Mesendoderm (in vitro differentiated cells): ENCODE results near the gene MYOCD.

ENCODE experiments used
- DNase-seq: peaks from one replicate; pipeline ENCODE4 v3.0.0; 2013
- H2AK5ac ChIP-seq: 2 replicates; pipeline ENCODE4 v1.6.1; 2013; ENCODE audit warnings: low read length, inconsistent platforms
- H2BK120ac ChIP-seq: 2 replicates; pipeline ENCODE4 v1.6.1; 2013; ENCODE audit warnings: low read depth, mild to moderate bottlenecking, low read length, moderate library complexity, mixed read lengths
- H2BK15ac ChIP-seq: replicated peaks from 2 replicates; pipeline ENCODE4 v1.6.1; 2013; ENCODE audit warnings: low read depth, mild to moderate bottlenecking, moderate library complexity
- H2BK5ac ChIP-seq: 2 replicates; pipeline ENCODE4 v1.6.1; 2013; ENCODE audit warnings: low read length, inconsistent platforms
- H3K18ac ChIP-seq: 2 replicates; pipeline ENCODE4 v1.6.1; 2013; ENCODE audit warnings: mild to moderate bottlenecking, low read length, mixed read lengths
- H3K23ac ChIP-seq: one replicate; pipeline ENCODE4 v1.6.1; 2013; ENCODE audit warnings: low read length
- H3K27ac ChIP-seq: 2 replicates; pipeline ENCODE4 v1.5.1; 2013; ENCODE audit warnings: low read depth, mild to moderate bottlenecking, inconsistent platforms, low read length, moderate library complexity
- H3K27me3 ChIP-seq: 2 replicates; pipeline ENCODE4 v1.6.1; 2013; ENCODE audit warnings: low read length, control low read depth, mild to moderate bottlenecking, inconsistent platforms; ENCODE audit not compliant: insufficient read depth, poor library complexity
- H3K36me3 ChIP-seq: 2 replicates; pipeline ENCODE4 v1.6.1; 2013; ENCODE audit warnings: low read length, inconsistent platforms; ENCODE audit not compliant: control insufficient read depth, insufficient read depth
- H3K4ac ChIP-seq: one replicate; pipeline ENCODE4 v1.6.1; 2013; ENCODE audit warnings: low read depth, mild to moderate bottlenecking, low read length, moderate library complexity
- H3K4me1 ChIP-seq: 2 replicates; pipeline ENCODE4 v1.6.1; 2013; ENCODE audit warnings: low read depth, low read length, inconsistent platforms; ENCODE audit not compliant: control insufficient read depth
- H3K4me2 ChIP-seq: 2 replicates; pipeline ENCODE4 v1.6.1; 2013; ENCODE audit warnings: low read length
- H3K4me3 ChIP-seq: 2 replicates; pipeline ENCODE4 v1.5.1; 2013; ENCODE audit warnings: mild to moderate bottlenecking, low read length
- H3K56ac ChIP-seq: one replicate; pipeline ENCODE4 v1.6.1; 2013; ENCODE audit warnings: low read length
- H3K79me1 ChIP-seq: 2 replicates; pipeline ENCODE4 v1.6.1; 2013; ENCODE audit warnings: low read length, inconsistent platforms
- H3K79me2 ChIP-seq: 2 replicates; pipeline ENCODE4 v1.6.1; 2013; ENCODE audit warnings: mild to moderate bottlenecking, low read length; ENCODE audit not compliant: control insufficient read depth, insufficient read depth
- H3K9ac ChIP-seq: 2 replicates; pipeline ENCODE4 v1.6.1; 2013; ENCODE audit warnings: low read length, inconsistent platforms
- H4K5ac ChIP-seq: one replicate; pipeline ENCODE4 v1.6.1; 2013; ENCODE audit warnings: low read length
- H4K8ac ChIP-seq: one replicate; pipeline ENCODE4 v1.6.1; 2013; ENCODE audit warnings: low read depth, mild to moderate bottlenecking, control low read depth, low read length, moderate library complexity
- WGBS: extraction: QIAGEN DNeasy Blood & Tissue Kit; methylation state at CpG from one replicate; pipeline ENCODE4 v1.1.7; 2013; ENCODE audit warnings: low lambda C conversion rate, missing lambda C conversion rate; ENCODE audit not compliant: insufficient coverage; ENCODE audit errors: extremely low coverage; 5-methylcytosine and 5-hydroxymethylcytosine counted together

MYOCD gene

GRCh38 chr17:12734926-12735325 is 69.2 kb downstream of the MYOCD start:
- H3K23ac ChIP-seq = no peak overlapping the region
- no CpG with 5 or more reads among the region's 7 CpGs for WGBS
- H3K36me3 ChIP-seq = no peaks in the 10 kb centered on the region
- H2BK120ac ChIP-seq = no peak overlapping the region
- no peak overlapping the region for H3K9ac ChIP-seq
- H3K4me3 ChIP-seq = no peak overlapping the region
- H3K4me2 ChIP-seq = no peak overlapping the region
- H2AK5ac ChIP-seq = no peak overlapping the region
- peaks cover 15% of the 10 kb centered on the region for H3K4me1 ChIP-seq
- H3K79me2 ChIP-seq = no peaks in the 10 kb centered on the region
- H3K79me1 ChIP-seq = no peaks in the 10 kb centered on the region
- DNase-seq = peak; percentile 71
- no peak overlapping the region for H2BK15ac ChIP-seq
- H4K5ac ChIP-seq = no peak overlapping the region
- H3K56ac ChIP-seq = no peak overlapping the region
- no peaks in the 10 kb centered on the region for H3K27me3 ChIP-seq
- no peak overlapping the region for H3K18ac ChIP-seq
- no peak overlapping the region for H4K8ac ChIP-seq
- no peak overlapping the region for H3K4ac ChIP-seq
- no peak overlapping the region for H3K27ac ChIP-seq
- H2BK5ac ChIP-seq = no peak overlapping the region

- H3K4me1 ChIP-seq = peaks cover 13% of the 10 kb centered on the region
- no peaks in the 10 kb centered on the region for H3K27me3 ChIP-seq
- no peak overlapping the region for H3K9ac ChIP-seq
- no peak overlapping the region for H2BK15ac ChIP-seq
- no CpG with 5 or more reads among the region's 8 CpGs for WGBS
- H3K23ac ChIP-seq = no peak overlapping the region
- no peak overlapping the region for H3K56ac ChIP-seq
- H2BK5ac ChIP-seq = no peak overlapping the region
- no peak overlapping the region for H3K27ac ChIP-seq
- H3K18ac ChIP-seq = no peak overlapping the region
- no peaks in the 10 kb centered on the region for H3K36me3 ChIP-seq
- no peak overlapping the region for H2AK5ac ChIP-seq
- H3K4me3 ChIP-seq = no peak overlapping the region
- DNase-seq = no peak
- no peak overlapping the region for H2BK120ac ChIP-seq
- no peaks in the 10 kb centered on the region for H3K79me2 ChIP-seq
- H3K4me2 ChIP-seq = no peak overlapping the region
- H3K79me1 ChIP-seq = no peaks in the 10 kb centered on the region
- no peak overlapping the region for H4K8ac ChIP-seq
- no peak overlapping the region for H3K4ac ChIP-seq
- H4K5ac ChIP-seq = no peak overlapping the region
Observed at GRCh38 chr17:12735517-12735916, 69.8 kb downstream of the MYOCD start.

GRCh38 chr17:12736526-12736925 is 70.8 kb downstream of the MYOCD start:
- H2BK120ac ChIP-seq = no peak overlapping the region
- H3K4me3 ChIP-seq = no peak overlapping the region
- no peak overlapping the region for H2AK5ac ChIP-seq
- no peak overlapping the region for H3K4ac ChIP-seq
- H3K27me3 ChIP-seq = no peaks in the 10 kb centered on the region
- no peaks in the 10 kb centered on the region for H3K36me3 ChIP-seq
- H3K23ac ChIP-seq = no peak overlapping the region
- no peak overlapping the region for H3K4me2 ChIP-seq
- H4K8ac ChIP-seq = no peak overlapping the region
- WGBS = no CpG with 5 or more reads among the region's 4 CpGs
- H3K27ac ChIP-seq = no peak overlapping the region
- no peak for DNase-seq
- peaks cover 9% of the 10 kb centered on the region for H3K4me1 ChIP-seq
- no peak overlapping the region for H2BK15ac ChIP-seq
- no peak overlapping the region for H4K5ac ChIP-seq
- no peak overlapping the region for H2BK5ac ChIP-seq
- H3K9ac ChIP-seq = no peak overlapping the region
- no peaks in the 10 kb centered on the region for H3K79me1 ChIP-seq
- no peaks in the 10 kb centered on the region for H3K79me2 ChIP-seq
- no peak overlapping the region for H3K56ac ChIP-seq
- no peak overlapping the region for H3K18ac ChIP-seq

- H2BK5ac ChIP-seq = no peak overlapping the region
- H4K8ac ChIP-seq = no peak overlapping the region
- WGBS = no CpG with 5 or more reads among the region's 7 CpGs
- H2BK120ac ChIP-seq = no peak overlapping the region
- no peak overlapping the region for H3K27ac ChIP-seq
- H2AK5ac ChIP-seq = no peak overlapping the region
- no peak for DNase-seq
- H3K18ac ChIP-seq = no peak overlapping the region
- no peaks in the 10 kb centered on the region for H3K79me1 ChIP-seq
- no peak overlapping the region for H3K4ac ChIP-seq
- no peak overlapping the region for H2BK15ac ChIP-seq
- H3K4me1 ChIP-seq = no peaks in the 10 kb centered on the region
- no peaks in the 10 kb centered on the region for H3K27me3 ChIP-seq
- no peak overlapping the region for H4K5ac ChIP-seq
- no peak overlapping the region for H3K4me3 ChIP-seq
- no peaks in the 10 kb centered on the region for H3K36me3 ChIP-seq
- H3K56ac ChIP-seq = no peak overlapping the region
- H3K9ac ChIP-seq = no peak overlapping the region
- H3K23ac ChIP-seq = no peak overlapping the region
- H3K79me2 ChIP-seq = no peaks in the 10 kb centered on the region
- no peak overlapping the region for H3K4me2 ChIP-seq
Observed at GRCh38 chr17:12737740-12738469, 72.2 kb downstream of the MYOCD start.

GRCh38 chr17:12738624-12739023 is 72.9 kb downstream of the MYOCD start:
- no peak overlapping the region for H3K4me2 ChIP-seq
- H3K4me1 ChIP-seq = no peaks in the 10 kb centered on the region
- no peak overlapping the region for H3K56ac ChIP-seq
- H2BK15ac ChIP-seq = no peak overlapping the region
- no peak overlapping the region for H2BK120ac ChIP-seq
- H4K8ac ChIP-seq = no peak overlapping the region
- no peak overlapping the region for H3K18ac ChIP-seq
- no peaks in the 10 kb centered on the region for H3K79me1 ChIP-seq
- no peak overlapping the region for H2AK5ac ChIP-seq
- H3K4ac ChIP-seq = no peak overlapping the region
- H3K27me3 ChIP-seq = no peaks in the 10 kb centered on the region
- H3K23ac ChIP-seq = no peak overlapping the region
- no peak overlapping the region for H2BK5ac ChIP-seq
- H3K27ac ChIP-seq = no peak overlapping the region
- WGBS = no CpG with 5 or more reads among the region's 2 CpGs
- H3K36me3 ChIP-seq = no peaks in the 10 kb centered on the region
- H3K79me2 ChIP-seq = no peaks in the 10 kb centered on the region
- no peak overlapping the region for H4K5ac ChIP-seq
- DNase-seq = no peak
- H3K4me3 ChIP-seq = no peak overlapping the region
- H3K9ac ChIP-seq = no peak overlapping the region

- Histone ChIP-seq H3K79me1 (no peaks in the 10 kb centered on the region), H3K4me1 (no peaks in the 10 kb centered on the region), H3K23ac (no peak overlapping the region), H3K79me2 (no peaks in the 10 kb centered on the region), H3K18ac (no peak overlapping the region), H2AK5ac (no peak overlapping the region), H3K9ac (no peak overlapping the region), H3K27ac (no peak overlapping the region), H4K8ac (no peak overlapping the region), H3K4me2 (no peak overlapping the region), H3K4me3 (no peak overlapping the region), H2BK15ac (no peak overlapping the region), H2BK5ac (no peak overlapping the region), H3K27me3 (no peaks in the 10 kb centered on the region), H2BK120ac (no peak overlapping the region), H3K36me3 (no peaks in the 10 kb centered on the region), H3K4ac (no peak overlapping the region), H3K56ac (no peak overlapping the region), H4K5ac (no peak overlapping the region)
- DNase-seq = no peak
- no CpG with 5 or more reads among the region's 4 CpGs for WGBS
Observed at GRCh38 chr17:12739500-12739899, 73.8 kb downstream of the MYOCD start.
